IMR-90 (cell line): ENCODE data around the gene IQCM. TPM values are rescaled to one million over a fixed set of nuclear protein-coding genes. Genes with fewer than 3 reads are reported as not detected.

Source experiments
- ATAC-seq: fragments of 200-7000 bp; cut with Tn5 transposase; 2 replicates; pipeline ENCODE4 v1.9.1; 2020; ENCODE audit warnings: low read depth, mild to moderate bottlenecking, moderate library complexity
- BruUV-seq: library from RNA; stranded (reverse); fragments of 400-500 nt; replicated peaks from 2 replicates; lab custom pipeline; 2021; lab: Mats Ljungman, UMichigan
- CTCF ChIA-PET: fragments of 300-600 bp; formaldehyde crosslinking; extraction: SDS; loops from one replicate; lab custom pipeline; 2021; ENCODE audit warnings: antibody characterized with exemption; lab: Yijun Ruan, JAX
- POLR2A ChIA-PET: fragments of 300-600 bp; sonication (Branson Sonifier 250); formaldehyde crosslinking; loops from one replicate; lab custom pipeline; 2022; ENCODE audit warnings: antibody characterized with exemption; ENCODE audit not compliant: unreplicated experiment; lab: Charles Lee
- DNase-seq: peaks from one replicate; pipeline ENCODE4 v3.0.0; 2013
- H2AFZ ChIP-seq: replicated peaks from 2 replicates; pipeline ENCODE3; 2013; ENCODE audit warnings: low read length, mild to moderate bottlenecking; ENCODE audit not compliant: poor library complexity
- H2AK5ac ChIP-seq: 2 replicates; pipeline ENCODE4 v1.6.1; 2013; ENCODE audit warnings: low read depth, low read length, inconsistent platforms
- H2AK9ac ChIP-seq: replicated peaks from 2 replicates; pipeline ENCODE3; 2013; ENCODE audit warnings: mild to moderate bottlenecking, low read depth, low read length, moderate library complexity; ENCODE audit not compliant: poor library complexity
- H2BK120ac ChIP-seq: 2 replicates; pipeline ENCODE4 v1.6.1; 2013; ENCODE audit warnings: low read depth, low read length, inconsistent platforms
- H2BK15ac ChIP-seq: 3 replicates; pipeline ENCODE4 v1.6.1; 2013; ENCODE audit warnings: low read depth, low read length, inconsistent platforms
- H2BK20ac ChIP-seq: 2 replicates; pipeline ENCODE4 v1.6.1; 2013; ENCODE audit warnings: low read depth, mild to moderate bottlenecking, inconsistent platforms, low read length, moderate library complexity
- H2BK5ac ChIP-seq: 2 replicates; pipeline ENCODE4 v1.6.1; 2013; ENCODE audit warnings: mild to moderate bottlenecking, low read depth, low read length, inconsistent platforms; ENCODE audit not compliant: poor library complexity, severe bottlenecking
- H3K14ac ChIP-seq: replicated peaks from 2 replicates; pipeline ENCODE4 v1.6.1; 2013; ENCODE audit warnings: low read depth, low read length, inconsistent platforms
- H3K18ac ChIP-seq: 2 replicates; pipeline ENCODE4 v1.6.1; 2013; ENCODE audit warnings: low read depth, low read length, control low read depth
- H3K23ac ChIP-seq: 2 replicates; pipeline ENCODE4 v1.6.1; 2013; ENCODE audit warnings: low read depth, low read length, inconsistent platforms
- H3K27ac ChIP-seq: 2 replicates; pipeline ENCODE4 v1.5.1; 2013; ENCODE audit warnings: mild to moderate bottlenecking, control low read depth, low read length; ENCODE audit not compliant: insufficient read depth
- H3K27me3 ChIP-seq: 2 replicates; pipeline ENCODE4 v1.6.1; 2013; ENCODE audit warnings: low read length; ENCODE audit not compliant: control insufficient read depth, insufficient read depth
- H3K36me3 ChIP-seq: 2 replicates; pipeline ENCODE4 v1.6.1; 2013; ENCODE audit warnings: low read length, mixed read lengths; ENCODE audit not compliant: control insufficient read depth, insufficient read depth
- H3K4ac ChIP-seq: 2 replicates; pipeline ENCODE4 v1.6.1; 2013; ENCODE audit warnings: low read depth, low read length, inconsistent platforms
- H3K4me1 ChIP-seq: 2 replicates; pipeline ENCODE4 v1.6.1; 2013; ENCODE audit warnings: low read length, mixed read lengths; ENCODE audit not compliant: control insufficient read depth, insufficient read depth
- H3K4me2 ChIP-seq: 2 replicates; pipeline ENCODE4 v1.6.1; 2013; ENCODE audit warnings: low read depth, mild to moderate bottlenecking, control low read depth, low read length, moderate library complexity
- H3K4me3 ChIP-seq: 2 replicates; pipeline ENCODE4 v1.5.1; 2013; ENCODE audit warnings: low read depth, mild to moderate bottlenecking, control low read depth, low read length, moderate library complexity; ENCODE audit not compliant: insufficient read depth
- H3K56ac ChIP-seq: 2 replicates; pipeline ENCODE4 v1.6.1; 2013; ENCODE audit warnings: low read length, inconsistent platforms; ENCODE audit not compliant: insufficient read depth; ENCODE audit errors: extremely low read depth
- H3K79me1 ChIP-seq, 2 experiments: 2 replicates each; pipeline ENCODE4 v1.6.1; 2013; ENCODE audit warnings: low read length in 2 of 2, inconsistent platforms in 1 of 2, low read depth in 1 of 2
- H3K9ac ChIP-seq: 2 replicates; pipeline ENCODE4 v1.6.1; 2013; ENCODE audit warnings: low read depth, low read length, control low read depth
- H3K9me1 ChIP-seq: 2 replicates; pipeline ENCODE4 v1.6.1; 2013; ENCODE audit warnings: low read length, inconsistent platforms; ENCODE audit not compliant: insufficient read depth
- H3K9me3 ChIP-seq: 2 replicates; pipeline ENCODE4 v1.6.1; 2013; ENCODE audit warnings: low read length; ENCODE audit not compliant: control insufficient read depth, insufficient read depth
- H4K20me1 ChIP-seq: 2 replicates; pipeline ENCODE4 v1.6.1; 2013; ENCODE audit warnings: low read length, inconsistent platforms; ENCODE audit not compliant: insufficient read depth
- H4K5ac ChIP-seq: 2 replicates; pipeline ENCODE4 v1.6.1; 2013; ENCODE audit warnings: mild to moderate bottlenecking, low read depth, low read length, control low read depth
- H4K8ac ChIP-seq, 2 experiments: 2 replicates each; pipeline ENCODE4 v1.6.1; 2013; ENCODE audit warnings: low read depth in 2 of 2, low read length in 2 of 2, control low read depth in 1 of 2, inconsistent platforms in 1 of 2
- H4K91ac ChIP-seq: 2 replicates; pipeline ENCODE4 v1.6.1; 2013; ENCODE audit warnings: low read depth, low read length, inconsistent platforms; ENCODE audit not compliant: insufficient read depth
- BHLHE40 ChIP-seq: fragments of 150-350 bp; IDR thresholded peaks from 2 replicates; pipeline ENCODE4 v1.6.1; 2016; ENCODE audit warnings: mild to moderate bottlenecking, low read depth, low read length
- CEBPB ChIP-seq: IDR thresholded peaks from 2 replicates; pipeline ENCODE4 v1.6.1; 2012; ENCODE audit warnings: low read depth, low read length, improper control_type of control experiment
- CHD1 ChIP-seq: IDR thresholded peaks from 2 replicates; pipeline ENCODE4 v1.6.1; 2012; ENCODE audit warnings: low read depth, low read length, improper control_type of control experiment
- CTCF ChIP-seq: conservative IDR thresholded peaks from 2 replicates; pipeline ENCODE4 v1.5.1; 2012; ENCODE audit warnings: mild to moderate bottlenecking, low read depth, low read length, improper control_type of control experiment
- ELK1 ChIP-seq: fragments of 150-350 bp; IDR thresholded peaks from 2 replicates; pipeline ENCODE4 v1.6.1; 2016; ENCODE audit warnings: low read depth, mild to moderate bottlenecking, low read length, moderate library complexity, borderline replicate concordance
- FOS ChIP-seq: fragments of 150-350 bp; IDR thresholded peaks from 2 replicates; pipeline ENCODE4 v1.6.1; 2016; ENCODE audit warnings: low read depth, low read length
- MAFK ChIP-seq: IDR thresholded peaks from 2 replicates; pipeline ENCODE4 v1.6.1; 2012; ENCODE audit warnings: low read depth, low read length, improper control_type of control experiment
- MAZ ChIP-seq: IDR thresholded peaks from 2 replicates; pipeline ENCODE4 v1.6.1; 2012; ENCODE audit warnings: low read depth, mild to moderate bottlenecking, low read length, improper control_type of control experiment, moderate library complexity, borderline replicate concordance
- MXI1 ChIP-seq: IDR thresholded peaks from 2 replicates; pipeline ENCODE4 v1.6.1; 2012; ENCODE audit warnings: low read depth, mild to moderate bottlenecking, low read length, moderate library complexity, borderline replicate concordance
- NFE2L2 ChIP-seq: fragments of 150-350 bp; IDR thresholded peaks from 2 replicates; pipeline ENCODE4 v1.6.1; 2016; ENCODE audit warnings: low read depth, mild to moderate bottlenecking, low read length
- POLR2A ChIP-seq: IDR thresholded peaks from 2 replicates; pipeline ENCODE4 v1.6.1; 2012; ENCODE audit warnings: mild to moderate bottlenecking, low read depth, low read length
- RAD21 ChIP-seq: IDR thresholded peaks from 2 replicates; pipeline ENCODE4 v1.6.1; 2012; ENCODE audit warnings: low read length, improper control_type of control experiment
- RCOR1 ChIP-seq: IDR thresholded peaks from 2 replicates; pipeline ENCODE4 v1.6.1; 2012; ENCODE audit warnings: mild to moderate bottlenecking, low read length, improper control_type of control experiment; ENCODE audit not compliant: insufficient replicate concordance
- RFX5 ChIP-seq: IDR thresholded peaks from 2 replicates; pipeline ENCODE4 v1.8.0; 2012; ENCODE audit warnings: low read depth, mild to moderate bottlenecking, low read length, moderate library complexity
- SMC3 ChIP-seq: fragments of 150-350 bp; IDR thresholded peaks from 2 replicates; pipeline ENCODE4 v1.6.1; 2016; ENCODE audit warnings: low read depth, mild to moderate bottlenecking, antibody characterized with exemption, low read length, moderate library complexity
- USF2 ChIP-seq: fragments of 150-350 bp; IDR thresholded peaks from 2 replicates; pipeline ENCODE4 v1.6.1; 2017; ENCODE audit warnings: mild to moderate bottlenecking, antibody characterized with exemption, low read length, low read depth
- WGBS, 2 experiments: methylation state at CpG; one replicate each; pipeline versions ENCODE4 v1.1.5 to v1.1.7; 2013; ENCODE audit warnings: missing lambda C conversion rate in 2 of 2; ENCODE audit not compliant: insufficient read length in 1 of 2; ENCODE audit errors: extremely low coverage in 2 of 2; 5-methylcytosine and 5-hydroxymethylcytosine counted together
- dilution Hi-C: fragments of 300-500 bp; cut with HindIII; formaldehyde crosslinking; loops from one replicate; pipeline ENCODE4 v1.14.3; 2018; ENCODE audit warnings: low sequenced_read_pairs; ENCODE audit not compliant: unreplicated experiment
- in situ Hi-C: fragments of 300-500 bp; cut with MboI; formaldehyde crosslinking; loops from 3 replicates; pipeline ENCODE4 v1.14.3; 2019; ENCODE audit warnings: low sequenced_read_pairs, inconsistent platforms, mixed read lengths
- intact Hi-C: fragments of 100-400 bp; cut with micrococcal nuclease; formaldehyde crosslinking; loops from 2 replicates; pipeline ENCODE4 v1.10.0; 2022
- polyA plus RNA-seq, 3 experiments: library from polyadenylated mRNA; depleted of rRNA; stranded (reverse); fragments of >200 nt; gene quantifications; 2 replicates each; pipeline ENCODE4 v1.2.3, GENCODE V29; 2012; ENCODE audit warnings: low replicate concordance in 1 of 3
- total RNA-seq: library from RNA; depleted of rRNA; stranded (reverse); fragments of >200 nt; gene quantifications from 2 replicates; pipeline ENCODE4 v1.2.3, GENCODE V29; 2012

IQCM gene
- total and polyA plus RNA-seq, 2 of the 4 experiments (the other 2 are of a cell fraction), result not detected

GRCh38 chr4:149555146-149555545 lies 260.5 kb downstream of the IQCM start:
- ChIA-PET CTCF (no interaction called here), POLR2A (no interaction called here)
- H3K9me1 ChIP-seq, result no peaks in the 10 kb centered on the region
- no TSS peak for BruUV-seq
- no peak overlapping the region for H3K23ac ChIP-seq
- intact Hi-C loops, result no loop called here
- no peak overlapping the region for H3K4me2 ChIP-seq
- H3K27me3 ChIP-seq, result no peaks in the 10 kb centered on the region
- no CpG with 5 or more reads among the region's 1 CpG for WGBS, 2 experiments
- H3K56ac ChIP-seq, result no peak overlapping the region
- no peak for DNase-seq
- H2BK15ac ChIP-seq, result no peak overlapping the region
- no peak overlapping the region for H4K8ac ChIP-seq
- no peaks in the 10 kb centered on the region for H3K9me3 ChIP-seq
- H3K4me3 ChIP-seq, result no peak overlapping the region
- H2BK20ac ChIP-seq, result no peak overlapping the region
- dilution Hi-C loops, result no loop called here
- ATAC-seq, result no peak
- no peak overlapping the region for H3K18ac ChIP-seq
- H3K9ac ChIP-seq, result no peak overlapping the region
- H3K27ac ChIP-seq, result no peak overlapping the region
- no peak overlapping the region for H2AFZ ChIP-seq
- H3K4ac ChIP-seq, result no peak overlapping the region
- no peak overlapping the region for H4K5ac ChIP-seq
- no peaks in the 10 kb centered on the region for H3K4me1 ChIP-seq
- TF ChIP-seq ELK1 (no peak), RCOR1 (no peak), NFE2L2 (no peak), MXI1 (no peak), RFX5 (no peak), MAFK (no peak), FOS (no peak), MAZ (no peak), CHD1 (no peak), SMC3 (no peak), CTCF (no peak), POLR2A (no peak), BHLHE40 (no peak), USF2 (no peak), CEBPB (no peak), RAD21 (no peak)
- H3K36me3 ChIP-seq, result no peaks in the 10 kb centered on the region
- H4K20me1 ChIP-seq, result no peaks in the 10 kb centered on the region
- no peaks in the 10 kb centered on the region for H3K79me1 ChIP-seq
- no peak overlapping the region for H2BK5ac ChIP-seq
- in situ Hi-C loops, result no loop called here
- H3K14ac ChIP-seq, result no peak overlapping the region
- H2AK9ac ChIP-seq, result no peak overlapping the region
- no peak overlapping the region for H2BK120ac ChIP-seq
- H4K91ac ChIP-seq, result no peak overlapping the region
- H2AK5ac ChIP-seq, result no peak overlapping the region
